NT2/D1 (cell line): ENCODE results near the gene PEDS1.

ENCODE experiments used
- YY1 ChIP-seq: IDR thresholded peaks from 2 replicates; pipeline ENCODE4 v1.6.1; 2011; ENCODE audit not compliant: insufficient read length, insufficient read depth
- ZNF274 ChIP-seq: IDR thresholded peaks from 2 replicates; pipeline ENCODE4 v1.6.1; 2011; ENCODE audit warnings: mild to moderate bottlenecking, low read depth, low read length

DNA sequence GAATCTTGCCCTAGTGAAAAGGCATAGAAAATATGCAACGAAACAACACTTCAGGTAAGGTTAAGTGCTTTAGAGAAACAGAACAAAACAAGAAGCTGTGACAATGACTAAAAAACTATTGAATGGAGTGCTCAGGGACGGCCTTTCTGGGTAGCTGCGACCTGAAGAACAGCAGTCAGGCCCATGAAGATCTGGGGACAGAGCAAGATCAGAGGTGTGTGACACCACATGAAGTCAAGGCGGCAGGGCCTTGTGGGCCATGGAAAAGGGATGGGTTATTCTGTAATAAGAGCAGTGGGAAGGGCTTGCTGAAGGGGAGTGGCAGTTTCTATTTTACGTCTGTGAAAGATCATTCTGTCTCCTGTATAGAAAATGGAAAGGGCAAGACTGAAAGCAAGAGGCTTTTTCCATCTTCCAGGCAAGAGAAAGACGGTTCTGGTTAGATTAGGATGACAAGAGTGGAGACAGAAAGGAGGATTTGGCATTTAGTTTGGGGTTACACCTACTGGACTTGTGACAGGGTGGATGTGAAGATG is 45.7 kb downstream of the PEDS1 start:
- TF ChIP-seq YY1 (no peak), ZNF274 (no peak)
